KMS-11 (cell line): ENCODE results near the gene DCLRE1C.

Experiments
- H2AFZ ChIP-seq: fragments of 200-600 bp; sonication (generic); 2 replicates; pipeline ENCODE4 v1.6.1; 2016; ENCODE audit warnings: antibody characterized with exemption, mixed run types, low read depth
- H3K27ac ChIP-seq: fragments of 200-600 bp; sonication (generic); 2 replicates; pipeline ENCODE4 v1.6.1; 2016; ENCODE audit warnings: mild to moderate bottlenecking, mixed run types
- H3K27me3 ChIP-seq: fragments of 200-600 bp; sonication (generic); 2 replicates; pipeline ENCODE4 v1.6.1; 2017; ENCODE audit warnings: mild to moderate bottlenecking, low read depth, mixed run types, moderate library complexity; ENCODE audit not compliant: insufficient read depth
- H3K36me3 ChIP-seq: fragments of 200-600 bp; sonication (generic); 2 replicates; pipeline ENCODE4 v1.6.1; 2017; ENCODE audit warnings: mild to moderate bottlenecking, mixed run types; ENCODE audit not compliant: insufficient read depth
- H3K4me1 ChIP-seq: fragments of 200-600 bp; sonication (generic); 2 replicates; pipeline ENCODE4 v1.6.1; 2016; ENCODE audit warnings: mild to moderate bottlenecking, low read depth, mixed run types; ENCODE audit not compliant: poor library complexity, severe bottlenecking
- H3K4me2 ChIP-seq: fragments of 200-600 bp; sonication (generic); 2 replicates; pipeline ENCODE4 v1.7.0; 2016; ENCODE audit warnings: mild to moderate bottlenecking, mixed run types
- H3K4me3 ChIP-seq: fragments of 200-600 bp; sonication (generic); IDR thresholded peaks from 2 replicates; pipeline ENCODE4 v1.6.1; 2017; ENCODE audit warnings: low read depth, low read length, mixed read lengths; ENCODE audit not compliant: insufficient read depth
- H3K79me2 ChIP-seq: fragments of 200-600 bp; sonication (generic); 2 replicates; pipeline ENCODE4 v1.6.1; 2016; ENCODE audit warnings: low read depth, mixed run types; ENCODE audit not compliant: insufficient read depth
- H3K9ac ChIP-seq: fragments of 200-600 bp; sonication (generic); 2 replicates; pipeline ENCODE4 v1.6.1; 2016; ENCODE audit warnings: mild to moderate bottlenecking, mixed run types
- H4K20me1 ChIP-seq: fragments of 200-600 bp; sonication (generic); 2 replicates; pipeline ENCODE4 v1.6.1; 2016; ENCODE audit warnings: mild to moderate bottlenecking, mixed run types; ENCODE audit not compliant: insufficient read depth
- TF ChIP-seq, protein P1 (sequence below): fragments of 200-600 bp; sonication (generic); conservative IDR thresholded peaks from 2 replicates; pipeline ENCODE4 v1.6.1; 2017; ENCODE audit warnings: low read depth, mild to moderate bottlenecking, antibody characterized with exemption, low read length, moderate library complexity, mixed read lengths

The DCLRE1C gene

GRCh38 chr10:14859043-14859442 is 94.9 kb downstream of the DCLRE1C start:
- Histone ChIP-seq H3K79me2 (no peaks in the 10 kb centered on the region), H3K9ac (no peak overlapping the region), H2AFZ (no peak overlapping the region), H3K4me3 (no peak overlapping the region), H3K27me3 (no peaks in the 10 kb centered on the region), H3K4me1 (peaks cover 17% of the 10 kb centered on the region), H3K36me3 (no peaks in the 10 kb centered on the region; the same call in 1 of the 2 replicates), H4K20me1 (no peaks in the 10 kb centered on the region), H3K4me2 (peak overlapping the region; percentile 1; the same call in 1 of the 2 replicates), H3K27ac (no peak overlapping the region)
- TF ChIP-seq, protein P1, sequence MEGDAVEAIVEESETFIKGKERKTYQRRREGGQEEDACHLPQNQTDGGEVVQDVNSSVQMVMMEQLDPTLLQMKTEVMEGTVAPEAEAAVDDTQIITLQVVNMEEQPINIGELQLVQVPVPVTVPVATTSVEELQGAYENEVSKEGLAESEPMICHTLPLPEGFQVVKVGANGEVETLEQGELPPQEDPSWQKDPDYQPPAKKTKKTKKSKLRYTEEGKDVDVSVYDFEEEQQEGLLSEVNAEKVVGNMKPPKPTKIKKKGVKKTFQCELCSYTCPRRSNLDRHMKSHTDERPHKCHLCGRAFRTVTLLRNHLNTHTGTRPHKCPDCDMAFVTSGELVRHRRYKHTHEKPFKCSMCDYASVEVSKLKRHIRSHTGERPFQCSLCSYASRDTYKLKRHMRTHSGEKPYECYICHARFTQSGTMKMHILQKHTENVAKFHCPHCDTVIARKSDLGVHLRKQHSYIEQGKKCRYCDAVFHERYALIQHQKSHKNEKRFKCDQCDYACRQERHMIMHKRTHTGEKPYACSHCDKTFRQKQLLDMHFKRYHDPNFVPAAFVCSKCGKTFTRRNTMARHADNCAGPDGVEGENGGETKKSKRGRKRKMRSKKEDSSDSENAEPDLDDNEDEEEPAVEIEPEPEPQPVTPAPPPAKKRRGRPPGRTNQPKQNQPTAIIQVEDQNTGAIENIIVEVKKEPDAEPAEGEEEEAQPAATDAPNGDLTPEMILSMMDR: no peak

DNA sequence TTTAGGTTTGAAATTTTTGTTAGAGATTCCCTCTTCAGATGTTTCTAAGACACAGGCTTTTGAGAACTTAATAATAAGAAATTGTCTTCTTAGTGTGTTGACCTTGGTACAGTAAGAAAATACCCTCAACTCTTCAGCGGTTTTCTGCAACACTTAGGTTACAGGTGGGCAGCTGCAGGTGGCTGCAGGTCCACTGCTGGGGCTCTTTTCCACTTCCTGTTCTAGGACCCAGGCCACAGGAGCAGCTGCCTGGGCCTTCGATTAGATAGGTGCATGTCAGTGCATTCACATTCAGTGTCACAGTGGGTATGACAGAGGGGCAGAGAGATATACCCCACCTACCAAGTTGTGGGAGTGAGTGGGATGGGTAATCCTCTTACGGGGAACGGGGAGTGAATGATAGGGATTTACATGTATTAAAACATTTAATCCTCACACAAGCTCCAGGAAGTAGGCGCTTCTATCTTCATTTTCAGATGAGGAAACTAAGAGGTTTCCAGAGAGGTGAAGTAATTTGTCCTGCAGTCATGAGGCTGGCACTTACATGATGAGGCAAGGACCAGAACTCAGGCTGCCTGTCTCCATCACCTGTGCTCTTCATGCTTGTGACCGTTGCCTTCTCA is 95.4 kb downstream of the DCLRE1C start:
- H3K27me3 ChIP-seq: no peaks in the 10 kb centered on the region
- no peaks in the 10 kb centered on the region; the same call in 1 of the 2 replicates for H3K36me3 ChIP-seq
- TF ChIP-seq, protein P1: no peak
- no peak overlapping the region for H3K27ac ChIP-seq
- no peaks in the 10 kb centered on the region for H4K20me1 ChIP-seq
- H3K4me2 ChIP-seq: no peak overlapping the region
- no peaks in the 10 kb centered on the region for H3K79me2 ChIP-seq
- H2AFZ ChIP-seq: no peak overlapping the region
- no peak overlapping the region for H3K4me3 ChIP-seq
- peaks cover 17% of the 10 kb centered on the region for H3K4me1 ChIP-seq
- no peak overlapping the region for H3K9ac ChIP-seq

- Histone ChIP-seq H2AFZ (no peak overlapping the region), H4K20me1 (no peaks in the 10 kb centered on the region), H3K27me3 (no peaks in the 10 kb centered on the region), H3K4me2 (no peak overlapping the region), H3K27ac (no peak overlapping the region), H3K36me3 (no peaks in the 10 kb centered on the region; the same call in 1 of the 2 replicates), H3K79me2 (no peaks in the 10 kb centered on the region), H3K4me3 (no peak overlapping the region), H3K4me1 (peaks cover 17% of the 10 kb centered on the region), H3K9ac (no peak overlapping the region)
- TF ChIP-seq, protein P1: no peak
These were observed 98.4 kb downstream of the DCLRE1C start for GRCh38 chr10:14855453-14855852.

- H3K27me3 ChIP-seq: no peaks in the 10 kb centered on the region
- TF ChIP-seq, protein P1: no peak
- no peaks in the 10 kb centered on the region for H4K20me1 ChIP-seq
- H3K36me3 ChIP-seq: no peaks in the 10 kb centered on the region; the same call in 1 of the 2 replicates
- no peak overlapping the region for H3K27ac ChIP-seq
- no peak overlapping the region for H2AFZ ChIP-seq
- no peak overlapping the region for H3K4me2 ChIP-seq
- H3K4me1 ChIP-seq: no peaks in the 10 kb centered on the region
- H3K79me2 ChIP-seq: no peaks in the 10 kb centered on the region
- no peak overlapping the region for H3K9ac ChIP-seq
- H3K4me3 ChIP-seq: no peak overlapping the region
These were observed 101.7 kb downstream of the DCLRE1C start for GRCh38 chr10:14852236-14852635.
